Gastrocnemius medialis (tissue), 4 donors: Measurements from ENCODE around the gene SLC1A3.

ENCODE experiments used
- POLR2A ChIP-seq, 2 donors: fragments of 450-650 bp; IDR thresholded peaks; one replicate each; pipeline ENCODE4 v1.6.1; 2017; ENCODE audit warnings: antibody characterized with exemption in 2 of 2, mild to moderate bottlenecking in 2 of 2, moderate library complexity in 2 of 2
- TF ChIP-seq, protein P1 (sequence below), 5 experiments: fragments of 450-650 bp in 3 of 5; fragments of 200-600 bp in 2 of 5; sonication (generic) in 2 of 5; IDR thresholded peaks in 4 of 5; conservative IDR thresholded peaks in 1 of 5; 1 replicate in 4 of 5; 2 replicates in 1 of 5; pipeline ENCODE4 v1.5.1; 2016 to 2019; ENCODE audit warnings: antibody characterized with exemption in 5 of 5, mild to moderate bottlenecking in 3 of 5, moderate library complexity in 3 of 5

- TF ChIP-seq, protein P1, sequence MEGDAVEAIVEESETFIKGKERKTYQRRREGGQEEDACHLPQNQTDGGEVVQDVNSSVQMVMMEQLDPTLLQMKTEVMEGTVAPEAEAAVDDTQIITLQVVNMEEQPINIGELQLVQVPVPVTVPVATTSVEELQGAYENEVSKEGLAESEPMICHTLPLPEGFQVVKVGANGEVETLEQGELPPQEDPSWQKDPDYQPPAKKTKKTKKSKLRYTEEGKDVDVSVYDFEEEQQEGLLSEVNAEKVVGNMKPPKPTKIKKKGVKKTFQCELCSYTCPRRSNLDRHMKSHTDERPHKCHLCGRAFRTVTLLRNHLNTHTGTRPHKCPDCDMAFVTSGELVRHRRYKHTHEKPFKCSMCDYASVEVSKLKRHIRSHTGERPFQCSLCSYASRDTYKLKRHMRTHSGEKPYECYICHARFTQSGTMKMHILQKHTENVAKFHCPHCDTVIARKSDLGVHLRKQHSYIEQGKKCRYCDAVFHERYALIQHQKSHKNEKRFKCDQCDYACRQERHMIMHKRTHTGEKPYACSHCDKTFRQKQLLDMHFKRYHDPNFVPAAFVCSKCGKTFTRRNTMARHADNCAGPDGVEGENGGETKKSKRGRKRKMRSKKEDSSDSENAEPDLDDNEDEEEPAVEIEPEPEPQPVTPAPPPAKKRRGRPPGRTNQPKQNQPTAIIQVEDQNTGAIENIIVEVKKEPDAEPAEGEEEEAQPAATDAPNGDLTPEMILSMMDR (IDR thresholded peaks at IDR 0.05 in 4 of 5, conservative IDR thresholded peaks at IDR 0.05 in 1 of 5) = no peak
- no peak for TF ChIP-seq POLR2A (IDR thresholded peaks at IDR 0.05)
These were observed 1.7 kb downstream of the SLC1A3 start for GRCh38 chr5:36607838-36608783.
